ENCODE results near the gene GABRA5.

The GABRA5 gene

DNA sequence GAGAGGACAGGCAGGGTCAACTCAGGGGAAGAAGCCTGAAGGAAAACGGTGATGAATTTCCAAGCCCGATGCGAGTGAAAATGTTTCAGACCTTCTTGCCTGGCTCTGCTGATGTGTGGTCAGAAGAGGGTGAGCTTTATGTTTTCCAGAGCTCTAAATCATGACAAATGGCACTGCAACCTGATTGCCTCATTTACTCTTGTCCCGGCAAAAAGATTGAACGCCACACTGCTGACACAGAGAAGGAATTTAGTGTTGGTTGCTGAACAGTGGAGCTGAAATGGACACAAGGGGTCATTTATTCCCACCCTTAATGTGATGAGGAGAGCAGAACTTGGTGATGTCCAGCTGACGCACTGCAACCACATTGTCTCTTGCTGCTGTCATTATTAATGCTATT lies 68.0 kb downstream of the GABRA5 start:
- no peak for DNase-seq

DNA sequence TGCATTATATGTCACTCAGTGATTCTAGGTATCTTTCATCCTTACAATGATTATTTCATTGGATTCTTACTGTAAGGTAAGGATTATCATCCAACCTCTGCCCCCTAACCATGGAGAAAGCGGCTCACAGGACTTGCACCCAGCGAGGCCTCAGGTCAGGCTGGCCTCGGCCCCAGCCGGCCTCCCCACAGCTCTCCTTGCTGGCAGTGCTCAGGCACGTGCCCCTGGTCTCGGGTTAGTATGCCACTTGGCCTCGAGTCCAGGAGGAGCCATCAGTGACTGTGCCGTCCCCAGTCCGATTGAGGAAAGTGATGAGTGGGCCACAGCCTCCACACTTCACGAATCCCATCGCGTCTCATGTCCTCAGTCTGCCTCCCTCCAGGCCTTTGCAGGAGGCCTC lies 68.5 kb downstream of the GABRA5 start:
- DNase-seq: no peak

GRCh38 chr15:26936502-26936901 lies 69.6 kb downstream of the GABRA5 start:
- DNase-seq: no peak

DNA sequence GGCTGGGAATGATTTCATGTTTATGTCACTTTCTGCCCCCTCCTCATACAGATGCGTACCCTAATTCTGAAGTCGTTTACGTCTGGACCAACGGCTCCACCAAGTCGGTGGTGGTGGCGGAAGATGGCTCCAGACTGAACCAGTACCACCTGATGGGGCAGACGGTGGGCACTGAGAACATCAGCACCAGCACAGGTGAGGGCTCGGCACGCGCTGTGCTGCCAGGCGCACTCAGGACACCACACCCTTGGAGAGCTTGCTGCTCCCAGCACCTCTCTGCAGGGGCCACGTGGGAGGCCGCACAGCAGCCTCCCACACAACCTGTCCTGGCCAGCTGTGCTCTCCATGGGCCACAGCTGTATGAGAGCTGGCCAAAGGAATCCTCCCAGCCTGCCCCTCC lies 70.3 kb downstream of the GABRA5 start:
- DNase-seq: no peak

- no peak for DNase-seq
Measured at GRCh38 chr15:26939398-26939797, 72.5 kb downstream of the GABRA5 start.

GRCh38 chr15:26941489-26941888 lies 74.6 kb downstream of the GABRA5 start:
- no peak for DNase-seq

GRCh38 chr15:26943866-26944265 lies 77.0 kb downstream of the GABRA5 start:
- no peak for DNase-seq

- DNase-seq: no peak
Measured at GRCh38 chr15:26945046-26945445, 78.2 kb downstream of the GABRA5 start.

GRCh38 chr15:26950001-26950400 lies 83.1 kb downstream of the GABRA5 start:
- DNase-seq: no peak

- no peak for DNase-seq
Measured at GRCh38 chr15:26954403-26954802, 87.5 kb downstream of the GABRA5 start.

GRCh38 chr15:26967719-26968269 lies 100.9 kb downstream of the GABRA5 start:
- no peak for DNase-seq

DNA sequence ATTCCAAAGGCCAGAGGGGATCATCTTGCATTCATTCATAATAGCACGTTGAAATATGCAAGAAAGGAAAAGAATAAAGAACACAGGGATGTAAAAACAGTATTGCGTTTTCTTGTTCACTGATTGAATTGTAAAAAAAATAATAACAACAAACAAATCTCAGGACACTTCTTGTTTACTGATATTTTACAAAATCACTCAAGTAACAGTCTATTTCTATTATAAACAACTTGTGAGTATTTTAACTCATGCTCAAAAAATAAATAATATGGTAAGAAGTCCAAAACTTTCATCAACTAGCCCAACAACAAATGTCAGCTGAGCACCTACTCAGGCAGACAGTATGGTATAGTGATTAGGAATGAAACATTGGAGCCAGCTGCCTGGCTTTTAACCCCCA lies 101.9 kb downstream of the GABRA5 start:
- DNase-seq: no peak

GRCh38 chr15:26970712-26971210 lies 103.9 kb downstream of the GABRA5 start, which contains the start of gene GABRG3:
Gene GABRG3 (plus strand): TSS chr15:26971181.
- no peak for DNase-seq

GRCh38 chr15:26971271-26972018 lies 104.6 kb downstream of the GABRA5 start:
- DNase-seq: no peak

DNA sequence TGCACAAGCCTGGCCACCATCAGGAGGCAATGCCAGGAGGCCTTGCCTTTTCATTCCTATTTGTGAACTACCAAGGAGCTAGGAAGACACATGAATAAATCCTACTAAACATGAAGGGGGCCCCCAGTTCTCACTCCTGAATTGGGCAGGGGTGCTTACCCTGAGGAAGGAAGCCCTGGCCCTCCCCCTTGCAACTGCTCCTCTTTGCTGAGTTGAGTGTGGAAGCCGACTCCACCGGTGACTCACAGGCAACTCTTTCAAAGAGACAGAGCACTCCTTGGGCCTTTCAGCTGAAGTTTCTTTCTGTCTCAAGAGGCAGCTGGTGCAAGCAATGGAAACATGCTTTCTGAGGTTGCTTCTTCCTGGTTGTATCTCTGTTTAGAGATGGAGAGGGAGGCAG lies 105.8 kb downstream of the GABRA5 start:
- DNase-seq: no peak

DNA sequence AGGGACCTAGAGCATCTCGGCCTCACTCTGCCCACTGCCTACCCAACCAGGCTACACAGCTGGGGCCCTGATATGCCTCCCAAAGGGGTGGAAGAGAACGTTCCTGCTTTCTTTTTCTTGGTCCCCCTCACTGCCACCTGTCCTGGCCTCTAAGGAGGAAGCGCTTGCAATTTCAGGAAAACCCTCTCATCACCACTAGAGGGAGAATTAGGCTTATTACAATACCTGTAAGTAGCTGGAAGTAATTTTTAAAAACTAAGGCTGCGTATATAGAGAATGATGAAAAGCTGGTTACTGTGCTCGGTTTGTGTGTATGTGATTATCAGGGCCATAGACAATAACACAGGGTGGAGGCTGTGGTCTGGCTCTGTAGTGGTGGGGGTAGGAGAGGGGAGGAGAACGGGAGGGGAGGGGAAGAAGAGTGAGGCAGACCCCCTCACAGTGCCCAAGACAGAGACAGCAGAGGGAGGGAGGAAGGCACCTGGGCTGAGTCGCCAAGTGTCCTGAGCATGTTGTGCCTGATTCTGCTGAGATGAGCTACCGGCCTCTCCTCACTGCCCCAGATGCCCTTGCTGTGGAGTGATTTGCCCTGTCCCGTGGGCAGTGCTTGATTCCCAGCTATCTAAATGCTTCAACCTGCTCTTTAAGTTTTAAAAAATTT lies 107.4 kb downstream of the GABRA5 start:
- no peak for DNase-seq

DNA sequence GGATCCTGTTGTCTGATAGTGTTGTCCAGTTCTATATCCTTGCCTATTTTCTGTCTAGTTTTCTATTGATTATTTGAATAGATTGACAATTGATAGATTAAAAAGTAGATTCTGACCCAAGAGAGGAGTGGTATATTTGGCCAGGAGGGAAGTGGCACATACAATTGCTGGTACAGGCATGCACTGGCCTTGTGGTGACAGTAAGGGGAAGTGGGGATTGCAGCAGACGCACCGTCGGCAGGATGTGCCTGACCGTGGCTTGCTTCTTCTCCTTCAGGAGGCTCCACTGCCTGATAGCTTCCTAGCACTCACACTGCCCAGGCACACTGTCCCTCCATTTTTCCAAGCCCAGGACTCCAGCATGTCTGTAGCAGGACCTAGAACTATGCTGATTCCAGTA lies 114.6 kb downstream of the GABRA5 start:
- DNase-seq: no peak

GRCh38 chr15:26983822-26984221 lies 117.0 kb downstream of the GABRA5 start:
- no peak for DNase-seq

DNA sequence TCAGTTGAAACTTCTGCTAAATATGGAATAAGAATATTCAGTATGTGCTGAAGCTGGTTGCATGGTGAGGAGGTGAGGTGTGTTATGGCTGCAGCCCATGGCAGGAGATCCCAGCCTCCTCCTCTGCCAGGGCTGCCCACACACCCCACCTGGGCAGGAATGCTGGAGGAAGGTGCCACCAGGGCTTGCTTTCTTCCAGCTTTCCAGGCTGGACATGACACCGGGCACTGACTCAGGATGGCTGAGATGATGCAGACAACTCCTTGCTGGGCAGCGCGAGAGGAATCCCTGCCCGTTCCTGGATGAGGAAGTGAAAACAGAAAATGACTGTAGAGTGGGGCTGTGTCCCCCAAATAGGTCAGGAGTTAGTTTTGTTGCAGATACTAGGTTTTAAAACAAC lies 118.2 kb downstream of the GABRA5 start:
- DNase-seq: no peak

DNA sequence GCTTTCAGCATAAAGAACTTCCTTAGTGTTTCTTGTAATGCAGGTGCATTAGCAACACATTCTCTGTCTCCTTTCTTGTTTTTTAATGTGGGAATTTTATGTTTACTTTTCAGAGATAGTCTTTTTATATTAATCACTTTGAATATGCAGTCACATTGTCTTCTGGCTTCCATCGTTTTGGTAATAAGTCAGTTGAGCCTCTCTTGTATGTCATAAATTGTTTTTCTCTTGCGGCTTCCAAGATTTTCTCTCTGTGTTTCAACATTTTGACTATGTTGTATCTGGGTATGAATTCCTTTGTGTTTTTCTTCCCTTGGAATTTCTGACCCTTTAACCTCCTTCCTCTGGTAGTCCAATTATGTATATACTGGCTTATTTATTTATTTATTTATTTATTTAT lies 129.4 kb downstream of the GABRA5 start:
- no peak for DNase-seq
